ENCODE measurements around the gene ZNF561. TPM values are rescaled to one million over a fixed set of nuclear protein-coding genes. Genes with fewer than 3 reads are reported as not detected.

Gene ZNF561
- 6.7 to 14.4 TPM (median 8.5 TPM) in 5 replicates for total RNA-seq (2022; extraction: Qiagen RNA extraction)

GRCh38 chr19:9621156-9622037, at the start of gene ZNF561:
ZNF561 (minus strand) TSS chr19:9621232; CDS start chr19:9619456, 1,776 bp downstream.

GRCh38 chr19:9584073-9584833, 36.8 kb downstream of the ZNF561 start, which contains the start of gene ZNF121:
ZNF121 (minus strand) TSS chr19:9584504; CDS start chr19:9568097, 16,407 bp downstream.

Other genes with a start within 250 kb of the ZNF561 start
- gene ZNF266, start 185.7 kb downstream of the ZNF561 start, total RNA-seq (2022; extraction: Qiagen RNA extraction): 3.4 to 4.2 TPM (median 3.5 TPM) in 5 replicates
- gene ZNF560, start 122.6 kb downstream of the ZNF561 start, total RNA-seq (2022; extraction: Qiagen RNA extraction): not detected in 5 replicates
- 0.44 to 1.5 TPM (median 1.1 TPM) in 5 replicates for gene ZNF426, start 82.6 kb downstream of the ZNF561 start, total RNA-seq (2022; extraction: Qiagen RNA extraction)
- 2.8 to 4.2 TPM (median 2.9 TPM) in 5 replicates for gene ZNF121, start 36.7 kb downstream of the ZNF561 start, total RNA-seq (2022; extraction: Qiagen RNA extraction)
- gene ZNF562, start 53.9 kb upstream of the ZNF561 start, total RNA-seq (2022; extraction: Qiagen RNA extraction): 5.8 to 8.8 TPM (median 6.6 TPM) in 5 replicates
- gene ZNF846, start 147.5 kb upstream of the ZNF561 start, total RNA-seq (2022; extraction: Qiagen RNA extraction): 0.76 to 1.7 TPM (median 1.5 TPM) in 5 replicates
- gene FBXL12, start 197.8 kb upstream of the ZNF561 start, total RNA-seq (2022; extraction: Qiagen RNA extraction): 12.2 to 14.3 TPM (median 13.7 TPM) in 5 replicates
- 407 to 477 TPM (median 421 TPM) in 5 replicates for gene UBL5, start 206.7 kb upstream of the ZNF561 start, total RNA-seq (2022; extraction: Qiagen RNA extraction)
- gene PIN1, start 214.1 kb upstream of the ZNF561 start, total RNA-seq (2022; extraction: Qiagen RNA extraction): 56.7 to 81.4 TPM (median 80.6 TPM) in 5 replicates

All from A549 treated with CORT108297 at 1 μM for 4 hours (cell line).